GM21360 (cell line): ENCODE measurements around the gene FNDC10.
A peak's percentile ranks its signal among the peaks of the same experiment; 100 is the strongest.
"Not testable (repeated sequence)": the region's sequence is repeated elsewhere in the genome, so short reads cannot be mapped to it uniquely, and the experiment has no call there.

ENCODE experiments used
- ATAC-seq: cut with Tn5 transposase; IDR thresholded peaks from one replicate; pipeline ENCODE4 v1.9.1; 2021; ENCODE audit warnings: mild to moderate bottlenecking, moderate library complexity; ENCODE audit not compliant: unreplicated experiment

The FNDC10 gene

GRCh38 chr1:1599030-1599934, 653 bp downstream of the FNDC10 start:
- no peak for ATAC-seq

- no peak for ATAC-seq
Observed at GRCh38 chr1:1598720-1599029, 1.3 kb downstream of the FNDC10 start.

GRCh38 chr1:1598051-1598719, 1.8 kb downstream of the FNDC10 start:
- no peak for ATAC-seq

- no peak for ATAC-seq
Observed at GRCh38 chr1:1597275-1597930, 2.5 kb downstream of the FNDC10 start.

- ATAC-seq = no peak
Observed at GRCh38 chr1:1596493-1597274, 3.3 kb downstream of the FNDC10 start.

- ATAC-seq = not testable (repeated sequence)
Observed at GRCh38 chr1:1595341-1595740, 4.6 kb downstream of the FNDC10 start.

- ATAC-seq = no peak
Observed at GRCh38 chr1:1594602-1595260, 5.2 kb downstream of the FNDC10 start.

GRCh38 chr1:1593834-1594601, 5.9 kb downstream of the FNDC10 start:
- ATAC-seq = no peak

- no peak for ATAC-seq
Observed at GRCh38 chr1:1591452-1591851, 8.5 kb downstream of the FNDC10 start.

- ATAC-seq = no peak
Observed at GRCh38 chr1:1583347-1584010, 16.5 kb downstream of the FNDC10 start.

GRCh38 chr1:1582585-1583346, 17.2 kb downstream of the FNDC10 start:
- ATAC-seq = no peak

GRCh38 chr1:1578371-1578940, 21.5 kb downstream of the FNDC10 start:
- no peak for ATAC-seq

- no peak for ATAC-seq
Observed at GRCh38 chr1:1577367-1578011, 22.4 kb downstream of the FNDC10 start.

- ATAC-seq = peak; percentile 81
Observed at GRCh38 chr1:1574721-1575537, 25.0 kb downstream of the FNDC10 start, which contains the start of gene SSU72. Gene SSU72, minus strand, starts transcription at chr1:1574863. Its CDS starts 306 bp downstream, at chr1:1574557.

GRCh38 chr1:1573843-1574720, 25.9 kb downstream of the FNDC10 start:
- peak; percentile 56 for ATAC-seq

- ATAC-seq = no peak
Observed at GRCh38 chr1:1569341-1569740, 30.6 kb downstream of the FNDC10 start.
